ENCODE data around the gene ERC1. TPM values are rescaled to one million over a fixed set of nuclear protein-coding genes. Genes with fewer than 3 reads are reported as not detected.
"Not testable (repeated sequence)": the region's sequence is repeated elsewhere in the genome, so short reads cannot be mapped to it uniquely, and the experiment has no call there.

Gene ERC1
- total RNA-seq, 1 experiment from 2014 or later = 39.4 TPM

GRCh38 chr12:1339618-1340319 is 348.7 kb downstream of the ERC1 start:
- CTCF ChIA-PET = no interaction called here
- no TSS peak for BruUV-seq (replicated peaks)
- H3K27ac Mint-ChIP-seq (ENCODE audit: unreplicated experiment) = no peak overlapping the region
- DNase-seq = no peak
- TF ChIP-seq CTCF (IDR thresholded peaks at IDR 0.05; ENCODE audit: unreplicated experiment) = no peak
- intact Hi-C loops (cut with micrococcal nuclease; ENCODE audit: unreplicated experiment) = loop anchor here (10.0 kb wide), 3 partner anchors 125 to 225 kb away; no protein-coding TSS in a partner anchor
- no peaks in the 10 kb centered on the region for H3K27me3 Mint-ChIP-seq (ENCODE audit: unreplicated experiment)
- H3K4me3 Mint-ChIP-seq (ENCODE audit: low read depth, unreplicated experiment) = no peak overlapping the region
- no peaks in the 10 kb centered on the region for H3K36me3 Mint-ChIP-seq (ENCODE audit: insufficient read depth, unreplicated experiment)
- peaks cover 2% of the 10 kb centered on the region for H3K9me3 Mint-ChIP-seq (ENCODE audit: low read depth, unreplicated experiment)
- H3K4me1 Mint-ChIP-seq (ENCODE audit: low read depth, unreplicated experiment) = peaks cover 11% of the 10 kb centered on the region

DNA sequence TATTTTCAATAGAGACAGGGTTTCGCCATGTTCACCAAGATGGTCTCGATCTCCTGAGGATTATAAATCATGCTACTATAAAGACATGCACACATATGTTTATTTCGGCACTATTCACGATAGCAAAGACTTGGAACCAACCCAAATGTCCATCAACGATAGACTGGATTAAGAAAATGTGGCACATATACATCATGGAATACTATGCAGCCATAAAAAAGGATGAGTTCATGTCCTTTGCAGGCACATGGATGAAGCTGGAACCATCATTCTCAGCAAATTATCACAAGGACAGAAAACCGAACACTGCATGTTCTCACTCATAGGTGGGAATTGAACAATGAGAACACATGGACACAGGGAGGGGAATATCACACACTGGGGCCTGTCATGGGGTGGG is 350.2 kb downstream of the ERC1 start:
- H3K27ac Mint-ChIP-seq (ENCODE audit: unreplicated experiment); H3K27me3 Mint-ChIP-seq (ENCODE audit: unreplicated experiment); H3K9me3 Mint-ChIP-seq (ENCODE audit: low read depth, unreplicated experiment); CTCF ChIA-PET; DNase-seq; H3K4me3 Mint-ChIP-seq (ENCODE audit: low read depth, unreplicated experiment); BruUV-seq (replicated peaks); H3K36me3 Mint-ChIP-seq (ENCODE audit: insufficient read depth, unreplicated experiment): not testable (repeated sequence)
- intact Hi-C loops (cut with micrococcal nuclease; ENCODE audit: unreplicated experiment) = loop anchor here (10.0 kb wide), 3 partner anchors 126 to 226 kb away; no protein-coding TSS in a partner anchor
- peaks cover 11% of the 10 kb centered on the region for H3K4me1 Mint-ChIP-seq (ENCODE audit: low read depth, unreplicated experiment)

DNA sequence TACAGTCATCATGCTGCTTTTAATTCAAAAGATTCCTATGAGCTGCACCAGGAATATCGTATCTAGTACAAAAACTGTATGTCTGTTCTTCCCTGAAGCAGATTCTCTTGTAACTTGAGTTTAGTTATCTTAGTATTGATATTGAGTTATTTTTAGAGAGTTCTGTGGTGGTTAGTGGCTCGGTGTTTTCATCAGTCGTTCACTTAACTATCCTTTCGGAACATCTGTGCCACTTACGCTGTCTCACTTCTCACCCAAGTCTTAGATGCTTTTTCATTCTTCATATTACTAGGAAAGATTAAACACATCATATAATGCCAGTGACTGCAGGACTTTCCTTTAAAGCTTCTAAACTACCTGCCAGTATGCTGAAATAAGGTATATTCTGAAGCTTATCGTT is 352.4 kb downstream of the ERC1 start:
- CTCF ChIA-PET = interaction anchor here (0.7 kb wide), 1 partner anchor 10 kb away, joined by 3 read pairs; no protein-coding TSS in a partner anchor
- no peaks in the 10 kb centered on the region for H3K36me3 Mint-ChIP-seq (ENCODE audit: insufficient read depth, unreplicated experiment)
- TF ChIP-seq CTCF (IDR thresholded peaks at IDR 0.05; ENCODE audit: unreplicated experiment) = no peak

DNA sequence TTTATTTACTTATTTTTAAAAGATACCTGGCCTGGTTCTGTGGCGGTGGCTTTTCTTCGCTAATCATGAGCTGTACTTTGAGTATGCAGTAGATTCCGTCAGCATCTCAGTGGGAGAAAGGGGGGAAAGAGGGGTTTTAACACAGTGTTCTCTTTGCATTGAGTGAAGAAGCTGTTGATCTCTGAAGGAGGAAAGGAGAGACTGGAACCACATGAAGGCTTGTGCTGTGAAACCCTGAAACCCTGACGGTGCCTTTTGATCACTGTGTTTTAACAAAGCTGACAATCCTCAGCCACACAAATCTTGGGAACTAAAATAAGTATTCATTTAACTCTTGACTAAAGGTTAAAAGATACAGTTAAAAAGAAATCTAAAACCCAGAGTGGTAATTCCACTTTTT is 353.2 kb downstream of the ERC1 start:
- H3K9me3 Mint-ChIP-seq (ENCODE audit: low read depth, unreplicated experiment) = no peaks in the 10 kb centered on the region
- peaks cover 5% of the 10 kb centered on the region for H3K36me3 Mint-ChIP-seq (ENCODE audit: insufficient read depth, unreplicated experiment)
- BruUV-seq (replicated peaks) = no TSS peak
- H3K4me1 Mint-ChIP-seq (ENCODE audit: low read depth, unreplicated experiment) = peaks cover 8% of the 10 kb centered on the region
- no peak overlapping the region for H3K27ac Mint-ChIP-seq (ENCODE audit: unreplicated experiment)
- no peak for TF ChIP-seq CTCF (IDR thresholded peaks at IDR 0.05; ENCODE audit: unreplicated experiment)
- DNase-seq = no peak
- intact Hi-C loops (cut with micrococcal nuclease; ENCODE audit: unreplicated experiment) = loop anchor here (10.0 kb wide), 3 partner anchors 129 to 229 kb away; no protein-coding TSS in a partner anchor
- H3K27me3 Mint-ChIP-seq (ENCODE audit: unreplicated experiment) = no peaks in the 10 kb centered on the region
- CTCF ChIA-PET = no interaction called here
- H3K4me3 Mint-ChIP-seq (ENCODE audit: low read depth, unreplicated experiment) = no peak overlapping the region

More for the DNA sequence above, 352.4 kb downstream of the ERC1 start:
- Mint-ChIP-seq H3K4me1 (ENCODE audit: low read depth, unreplicated experiment) (peaks cover 6% of the 10 kb centered on the region), H3K27ac (ENCODE audit: unreplicated experiment) (no peak overlapping the region), H3K4me3 (ENCODE audit: low read depth, unreplicated experiment) (no peak overlapping the region), H3K27me3 (ENCODE audit: unreplicated experiment) (no peaks in the 10 kb centered on the region), H3K9me3 (ENCODE audit: low read depth, unreplicated experiment) (no peaks in the 10 kb centered on the region)
- intact Hi-C loops (cut with micrococcal nuclease; ENCODE audit: unreplicated experiment) = loop anchor here (10.0 kb wide), 3 partner anchors 129 to 229 kb away; no protein-coding TSS in a partner anchor
- no peak for DNase-seq
- no TSS peak for BruUV-seq (replicated peaks)

GRCh38 chr12:1346126-1346525 is 355.1 kb downstream of the ERC1 start:
- CTCF ChIA-PET = no interaction called here
- intact Hi-C loops (cut with micrococcal nuclease; ENCODE audit: unreplicated experiment) = loop anchor here (10.0 kb wide), 3 partner anchors 131 to 231 kb away; no protein-coding TSS in a partner anchor
- BruUV-seq (replicated peaks) = no TSS peak
- H3K36me3 Mint-ChIP-seq (ENCODE audit: insufficient read depth, unreplicated experiment) = peaks cover 5% of the 10 kb centered on the region
- no peak for DNase-seq
- H3K4me1 Mint-ChIP-seq (ENCODE audit: low read depth, unreplicated experiment) = peaks cover 25% of the 10 kb centered on the region
- H3K9me3 Mint-ChIP-seq (ENCODE audit: low read depth, unreplicated experiment) = no peaks in the 10 kb centered on the region
- no peaks in the 10 kb centered on the region for H3K27me3 Mint-ChIP-seq (ENCODE audit: unreplicated experiment)
- H3K4me3 Mint-ChIP-seq (ENCODE audit: low read depth, unreplicated experiment) = no peak overlapping the region
- H3K27ac Mint-ChIP-seq (ENCODE audit: unreplicated experiment) = peak overlapping the region; percentile 47
- no peak for TF ChIP-seq CTCF (IDR thresholded peaks at IDR 0.05; ENCODE audit: unreplicated experiment)
